Dedifferentiated amniotic fluid mesenchymal stem cell (primary cell): ENCODE results near the gene PLA2G15.

Experiments used
- DNase-seq: peaks from one replicate; pipeline ENCODE4 v3.0.0-alpha.2; 2016; ENCODE audit errors: extremely low spot score

PLA2G15 gene

GRCh38 chr16:68233085-68233834, 11.9 kb upstream of the PLA2G15 start:
- no peak for DNase-seq

GRCh38 chr16:68233835-68234187, 11.4 kb upstream of the PLA2G15 start:
- DNase-seq, result no peak

GRCh38 chr16:68234188-68235107, 10.7 kb upstream of the PLA2G15 start:
- DNase-seq, result no peak

GRCh38 chr16:68235108-68235886, 9.9 kb upstream of the PLA2G15 start:
- DNase-seq, result no peak

- DNase-seq, result no peak
Observed at GRCh38 chr16:68235887-68236136, 9.4 kb upstream of the PLA2G15 start, which contains the start of gene ESRP2. ESRP2 (minus strand) TSS chr16:68236127; CDS start chr16:68236045, 82 bp downstream.

GRCh38 chr16:68236137-68236825, 8.9 kb upstream of the PLA2G15 start:
- DNase-seq, result no peak

- DNase-seq, result no peak
Observed at GRCh38 chr16:68236826-68237242, 8.3 kb upstream of the PLA2G15 start.

GRCh38 chr16:68237243-68238028, 7.7 kb upstream of the PLA2G15 start:
- DNase-seq, result peak; percentile 95

GRCh38 chr16:68238029-68238345, 7.2 kb upstream of the PLA2G15 start:
- DNase-seq, result no peak

GRCh38 chr16:68242085-68242484, 3.1 kb upstream of the PLA2G15 start:
- DNase-seq, result no peak

GRCh38 chr16:68242926-68243858, 2.0 kb upstream of the PLA2G15 start:
- no peak for DNase-seq

- DNase-seq, result no peak
Observed at GRCh38 chr16:68244481-68244902, 681 bp upstream of the PLA2G15 start.

GRCh38 chr16:68246121-68246520, 948 bp downstream of the PLA2G15 start:
- DNase-seq, result no peak

- no peak for DNase-seq
Observed at GRCh38 chr16:68246666-68247065, 1.5 kb downstream of the PLA2G15 start.

- no peak for DNase-seq
Observed at GRCh38 chr16:68247400-68247799, 2.2 kb downstream of the PLA2G15 start.

GRCh38 chr16:68247932-68248331, 2.8 kb downstream of the PLA2G15 start:
- DNase-seq, result no peak

- DNase-seq, result no peak
Observed at GRCh38 chr16:68249371-68249770, 4.2 kb downstream of the PLA2G15 start.

GRCh38 chr16:68250951-68251350, 5.8 kb downstream of the PLA2G15 start:
- no peak for DNase-seq

- no peak for DNase-seq
Observed at GRCh38 chr16:68251832-68252231, 6.7 kb downstream of the PLA2G15 start.

- DNase-seq, result no peak
Observed at GRCh38 chr16:68252383-68252782, 7.2 kb downstream of the PLA2G15 start.
